PC-3 (cell line): ENCODE measurements around the gene BAMBI. TPM values are rescaled to one million over a fixed set of nuclear protein-coding genes. Genes with fewer than 3 reads are reported as not detected.

Experiments
- ATAC-seq: fragments of 200-7000 bp; cut with Tn5 transposase; 2 replicates; pipeline ENCODE4 v1.9.1; 2020; ENCODE audit warnings: mild to moderate bottlenecking, moderate library complexity
- BruUV-seq: library from RNA; stranded (reverse); fragments of 400-500 nt; replicated peaks from 2 replicates; lab custom pipeline; 2021; lab: Mats Ljungman, UMichigan
- CTCF ChIA-PET: fragments of 300-600 bp; sonication (Branson Sonifier 250); formaldehyde crosslinking; loops from one replicate; lab custom pipeline; 2022; ENCODE audit warnings: antibody characterized with exemption; lab: Charles Lee
- POLR2A ChIA-PET: fragments of 300-600 bp; sonication (Branson Sonifier 250); formaldehyde crosslinking; loops from one replicate; lab custom pipeline; 2022; ENCODE audit warnings: antibody characterized with exemption; ENCODE audit not compliant: unreplicated experiment; lab: Charles Lee
- DNase-seq: peaks from one replicate; pipeline ENCODE4 v3.0.0-alpha.2; 2015
- H2AFZ ChIP-seq: fragments of 300-600 bp; sonication (generic); 2 replicates; pipeline ENCODE4 v1.6.0; 2016; ENCODE audit warnings: antibody characterized with exemption, low read length
- H3F3A ChIP-seq: fragments of 300-600 bp; sonication (generic); one replicate; pipeline ENCODE4 v1.6.0; 2017; ENCODE audit warnings: antibody characterized with exemption, low read length, control low read depth, mild to moderate bottlenecking; ENCODE audit not compliant: unreplicated experiment
- H3K27ac ChIP-seq: fragments of 300-600 bp; sonication (generic); 2 replicates; pipeline ENCODE4 v1.5.1; 2016; ENCODE audit warnings: mild to moderate bottlenecking, low read length
- H3K27me3 ChIP-seq: fragments of 300-600 bp; sonication (generic); 2 replicates; pipeline ENCODE4 v1.6.1; 2016; ENCODE audit warnings: low read length, mixed read lengths
- H3K36me3 ChIP-seq: fragments of 300-600 bp; sonication (generic); 2 replicates; pipeline ENCODE4 v1.6.1; 2016; ENCODE audit warnings: low read depth, mixed run types, low read length, mixed read lengths
- H3K4me1 ChIP-seq: fragments of 300-600 bp; sonication (generic); 2 replicates; pipeline ENCODE4 v1.5.1; 2016; ENCODE audit warnings: low read length; ENCODE audit not compliant: insufficient read depth
- H3K4me2 ChIP-seq: fragments of 300-600 bp; sonication (generic); 2 replicates; pipeline ENCODE4 v1.6.0; 2016; ENCODE audit warnings: low read length
- H3K4me3 ChIP-seq: fragments of 300-600 bp; sonication (generic); 2 replicates; pipeline ENCODE4 v1.5.1; 2016; ENCODE audit warnings: mild to moderate bottlenecking, low read length, mixed read lengths
- H3K79me2 ChIP-seq: fragments of 300-600 bp; sonication (generic); 2 replicates; pipeline ENCODE4 v1.6.1; 2017; ENCODE audit warnings: low read length, mixed read lengths
- H3K9ac ChIP-seq: fragments of 300-600 bp; sonication (generic); 2 replicates; pipeline ENCODE4 v1.6.0; 2016; ENCODE audit warnings: mild to moderate bottlenecking, low read length
- H3K9me2 ChIP-seq: fragments of 300-600 bp; sonication (generic); replicated peaks from 2 replicates; pipeline ENCODE4 v1.6.1; 2016; ENCODE audit warnings: mixed run types, low read length, mixed read lengths
- H3K9me3 ChIP-seq: fragments of 300-600 bp; sonication (generic); 2 replicates; pipeline ENCODE4 v1.6.1; 2016; ENCODE audit warnings: low read length, mixed read lengths
- H4K20me1 ChIP-seq: fragments of 300-600 bp; sonication (generic); 2 replicates; pipeline ENCODE4 v1.6.1; 2016; ENCODE audit warnings: low read length, mixed read lengths
- EZH2 ChIP-seq: fragments of 300-600 bp; sonication (generic); IDR thresholded peaks from one replicate; pipeline ENCODE4 v1.6.1; 2017; ENCODE audit warnings: antibody characterized with exemption, mild to moderate bottlenecking, low read length; ENCODE audit not compliant: unreplicated experiment
- EZH2phosphoT487 ChIP-seq: fragments of 300-600 bp; sonication (generic); IDR thresholded peaks from 2 replicates; pipeline ENCODE4 v1.6.1; 2018; ENCODE audit warnings: mild to moderate bottlenecking, antibody characterized with exemption, low read length, borderline replicate concordance
- intact Hi-C: fragments of 100-400 bp; cut with micrococcal nuclease; formaldehyde crosslinking; loops from 2 replicates; pipeline ENCODE4 v1.9.0; 2023
- total RNA-seq: library from RNA; depleted of rRNA; stranded (reverse); fragments of >200 nt; gene quantifications from 2 replicates; pipeline ENCODE4 v1.2.3, GENCODE V29; 2014; rRNA removed
- TF ChIP-seq, protein P1 (sequence below): fragments of 300-600 bp; sonication (generic); conservative IDR thresholded peaks from 2 replicates; pipeline ENCODE4 v1.5.1; 2017; ENCODE audit warnings: antibody characterized with exemption, low read depth, mild to moderate bottlenecking, low read length

Gene BAMBI
- total RNA-seq, 1 experiment from 2014 or later: 9.6 TPM

DNA sequence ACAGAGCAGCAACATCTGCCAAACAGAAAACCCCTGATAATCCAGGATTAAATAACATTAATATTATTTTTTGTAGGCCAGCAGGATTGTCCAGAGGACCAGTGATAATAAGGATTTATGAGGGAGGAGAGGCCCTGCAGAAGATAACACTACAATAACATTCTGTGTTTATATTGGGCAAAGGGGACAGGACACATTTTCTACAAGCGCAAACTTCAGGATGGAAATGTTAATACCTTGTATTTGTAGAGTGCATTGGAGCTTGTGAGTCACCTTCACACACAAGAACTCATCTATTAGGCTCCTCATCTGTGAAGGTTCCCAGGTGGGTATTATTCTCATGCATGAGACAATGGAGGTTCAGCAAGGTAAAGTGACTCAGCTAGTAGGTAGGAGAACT lies 51.0 kb downstream of the BAMBI start:
- H3K79me2 ChIP-seq: no peaks in the 10 kb centered on the region
- DNase-seq: peak; percentile 80
- peaks cover 6% of the 10 kb centered on the region for H3F3A ChIP-seq
- intact Hi-C loops: no loop called here
- no peak overlapping the region for H3K4me2 ChIP-seq
- no peaks in the 10 kb centered on the region for H3K9me3 ChIP-seq
- BruUV-seq: no TSS peak
- no peaks in the 10 kb centered on the region for H3K36me3 ChIP-seq
- ATAC-seq: peak; percentile 46
- peak overlapping the region; percentile 61 for H3K27ac ChIP-seq
- no peaks in the 10 kb centered on the region for H4K20me1 ChIP-seq
- no peaks in the 10 kb centered on the region for H3K27me3 ChIP-seq
- H3K4me3 ChIP-seq: no peak overlapping the region
- no peaks in the 10 kb centered on the region for H3K9me2 ChIP-seq
- no peak overlapping the region for H3K9ac ChIP-seq
- TF ChIP-seq EZH2: no peak
- no peak for TF ChIP-seq EZH2phosphoT487
- H3K4me1 ChIP-seq: peaks cover 7% of the 10 kb centered on the region
- ChIA-PET POLR2A (no interaction called here), CTCF (no interaction called here)
- no peak overlapping the region for H2AFZ ChIP-seq

DNA sequence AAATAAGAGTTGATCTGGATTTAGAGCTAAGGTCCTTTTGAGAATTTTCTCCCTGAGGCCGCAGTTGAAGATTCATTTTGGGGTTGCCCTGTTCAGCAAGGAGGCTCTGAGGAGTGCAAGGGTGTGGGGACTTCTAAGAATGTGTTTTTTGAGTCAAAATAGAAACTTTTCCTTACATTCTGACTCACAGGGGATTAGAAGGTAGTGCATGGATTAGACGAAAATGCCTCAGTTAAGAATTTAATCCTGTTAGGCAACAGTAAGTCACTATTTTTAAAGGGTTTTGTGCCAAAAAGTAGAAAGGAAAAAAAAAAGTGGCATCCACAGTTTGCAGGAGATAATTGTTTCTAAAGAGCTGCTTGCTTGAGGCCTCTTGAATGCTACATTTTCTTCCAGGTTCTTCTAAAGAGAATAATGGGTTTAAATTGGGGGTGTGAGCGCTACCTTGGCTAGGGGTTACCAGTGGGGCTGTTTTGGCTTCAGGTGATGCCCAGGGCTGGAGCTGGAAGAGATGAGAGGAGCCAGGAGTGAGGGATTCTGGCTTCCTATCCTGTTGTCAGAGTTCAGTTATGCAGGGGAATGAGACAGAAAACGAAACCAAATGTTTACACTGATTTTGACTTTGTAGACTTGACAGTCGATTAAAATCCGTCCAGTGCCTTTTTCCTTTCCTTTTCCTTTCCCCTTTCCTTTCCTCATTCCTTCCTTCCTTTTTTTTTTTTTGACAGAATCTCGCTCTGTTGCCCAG lies 52.9 kb downstream of the BAMBI start:
- H3K4me1 ChIP-seq: peaks cover 7% of the 10 kb centered on the region
- no peaks in the 10 kb centered on the region for H3K9me3 ChIP-seq
- intact Hi-C loops: no loop called here
- no peak overlapping the region for H3K4me2 ChIP-seq
- POLR2A ChIA-PET: no interaction called here
- no peak overlapping the region for H3K27ac ChIP-seq
- no peaks in the 10 kb centered on the region for H3K36me3 ChIP-seq
- no peak overlapping the region for H3K9ac ChIP-seq
- no peak overlapping the region for H2AFZ ChIP-seq
- peaks cover 6% of the 10 kb centered on the region for H3F3A ChIP-seq
- DNase-seq (no peak), ATAC-seq (no peak)
- TF ChIP-seq, protein P1, sequence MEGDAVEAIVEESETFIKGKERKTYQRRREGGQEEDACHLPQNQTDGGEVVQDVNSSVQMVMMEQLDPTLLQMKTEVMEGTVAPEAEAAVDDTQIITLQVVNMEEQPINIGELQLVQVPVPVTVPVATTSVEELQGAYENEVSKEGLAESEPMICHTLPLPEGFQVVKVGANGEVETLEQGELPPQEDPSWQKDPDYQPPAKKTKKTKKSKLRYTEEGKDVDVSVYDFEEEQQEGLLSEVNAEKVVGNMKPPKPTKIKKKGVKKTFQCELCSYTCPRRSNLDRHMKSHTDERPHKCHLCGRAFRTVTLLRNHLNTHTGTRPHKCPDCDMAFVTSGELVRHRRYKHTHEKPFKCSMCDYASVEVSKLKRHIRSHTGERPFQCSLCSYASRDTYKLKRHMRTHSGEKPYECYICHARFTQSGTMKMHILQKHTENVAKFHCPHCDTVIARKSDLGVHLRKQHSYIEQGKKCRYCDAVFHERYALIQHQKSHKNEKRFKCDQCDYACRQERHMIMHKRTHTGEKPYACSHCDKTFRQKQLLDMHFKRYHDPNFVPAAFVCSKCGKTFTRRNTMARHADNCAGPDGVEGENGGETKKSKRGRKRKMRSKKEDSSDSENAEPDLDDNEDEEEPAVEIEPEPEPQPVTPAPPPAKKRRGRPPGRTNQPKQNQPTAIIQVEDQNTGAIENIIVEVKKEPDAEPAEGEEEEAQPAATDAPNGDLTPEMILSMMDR: no peak
- no peak for TF ChIP-seq EZH2phosphoT487
- TF ChIP-seq EZH2: no peak
- no peaks in the 10 kb centered on the region for H4K20me1 ChIP-seq
- no peak overlapping the region for H3K4me3 ChIP-seq
- no TSS peak for BruUV-seq
- no peaks in the 10 kb centered on the region for H3K9me2 ChIP-seq
- CTCF ChIA-PET: no interaction called here
- no peaks in the 10 kb centered on the region for H3K27me3 ChIP-seq
- no peaks in the 10 kb centered on the region for H3K79me2 ChIP-seq

DNA sequence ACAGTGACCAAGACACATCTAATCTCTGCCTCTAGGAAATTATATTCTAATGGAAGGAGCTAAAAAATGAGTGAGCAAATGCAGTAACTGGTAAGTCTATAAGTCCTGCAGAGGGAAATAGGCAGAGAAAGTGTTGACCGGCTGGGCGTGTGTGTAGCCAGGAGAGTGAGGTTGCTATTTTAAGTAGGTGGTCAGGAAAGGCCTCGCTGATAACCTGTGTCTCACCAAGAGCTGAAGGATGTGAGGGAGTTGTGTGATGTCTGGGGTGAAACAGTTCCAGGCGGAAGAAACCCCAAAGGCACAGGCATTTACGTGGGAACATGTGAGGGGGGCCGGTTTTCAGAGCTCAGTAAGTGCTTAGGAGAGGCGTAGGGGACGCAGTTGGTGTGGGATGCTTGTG lies 54.8 kb downstream of the BAMBI start:
- no peaks in the 10 kb centered on the region for H4K20me1 ChIP-seq
- H3K36me3 ChIP-seq: no peaks in the 10 kb centered on the region
- ATAC-seq (no peak), DNase-seq (no peak)
- no peaks in the 10 kb centered on the region for H3K9me2 ChIP-seq
- H3K4me1 ChIP-seq: peaks cover 7% of the 10 kb centered on the region
- BruUV-seq: no TSS peak
- intact Hi-C loops: no loop called here
- no peak overlapping the region for H3K4me3 ChIP-seq
- no peak overlapping the region for H3K9ac ChIP-seq
- TF ChIP-seq, protein P1: no peak
- TF ChIP-seq EZH2phosphoT487 (no peak), EZH2 (no peak)
- H3K4me2 ChIP-seq: no peak overlapping the region
- H2AFZ ChIP-seq: no peak overlapping the region
- no peaks in the 10 kb centered on the region for H3K27me3 ChIP-seq
- no peaks in the 10 kb centered on the region for H3K79me2 ChIP-seq
- H3K27ac ChIP-seq: no peak overlapping the region
- CTCF ChIA-PET: no interaction called here
- POLR2A ChIA-PET: no interaction called here
- peaks cover 6% of the 10 kb centered on the region for H3F3A ChIP-seq
- H3K9me3 ChIP-seq: no peaks in the 10 kb centered on the region

Other genes starting within 250 kb of the BAMBI start
- 49.2 and 58.1 TPM in 2 replicates for gene WAC, start 144.4 kb upstream of the BAMBI start, total RNA-seq